HepG2 (cell line): ENCODE measurements around the gene POC1A. TPM values are rescaled to one million over a fixed set of nuclear protein-coding genes. Genes with fewer than 3 reads are reported as not detected.

ENCODE experiments used
- BHLHE40 ChIP-seq: IDR thresholded peaks from 2 replicates; pipeline ENCODE4 v1.6.1; 2011; ENCODE audit warnings: low read length, improper control_type of control experiment
- EP300 ChIP-seq, 3 experiments: sonication (generic) in 1 of 3; formaldehyde crosslinking in 1 of 3; IDR thresholded peaks; 2 replicates each; pipeline versions ENCODE4 v1.5.1 to v1.6.1; 2011 to 2020; ENCODE audit warnings: low read depth in 2 of 3, low read length in 2 of 3, borderline replicate concordance in 1 of 3, improper control_type of control experiment in 1 of 3, mild to moderate bottlenecking in 1 of 3, missing genetic modification reagents in 1 of 3, moderate library complexity in 1 of 3
- FOXC1 ChIP-seq: sonication (generic); formaldehyde crosslinking; IDR thresholded peaks from 2 replicates; pipeline ENCODE4 v1.8.0; 2022; ENCODE audit warnings: mild to moderate bottlenecking, missing genetic modification reagents, borderline replicate concordance
- HMG20B ChIP-seq: conservative IDR thresholded peaks from 2 replicates; pipeline ENCODE4 v1.6.1; 2016; ENCODE audit warnings: missing genetic modification reagents, missing compliant biosample characterization
- KAT8 ChIP-seq: IDR thresholded peaks from 2 replicates; pipeline ENCODE4 v1.6.1; 2016; ENCODE audit warnings: missing genetic modification reagents, missing compliant biosample characterization
- MYNN ChIP-seq: sonication (generic); formaldehyde crosslinking; IDR thresholded peaks from 2 replicates; pipeline ENCODE4 v1.4.0; 2020; ENCODE audit warnings: mild to moderate bottlenecking, low read depth, missing genetic modification reagents
- NBN ChIP-seq: fragments of 450-650 bp; conservative IDR thresholded peaks from 2 replicates; pipeline ENCODE4 v1.6.1; 2017
- NRL ChIP-seq: sonication (generic); formaldehyde crosslinking; IDR thresholded peaks from 2 replicates; pipeline ENCODE4 v1.5.0; 2020; ENCODE audit warnings: missing genetic modification reagents, mild to moderate bottlenecking, moderate library complexity, borderline replicate concordance
- PHF21A ChIP-seq: sonication (generic); formaldehyde crosslinking; IDR thresholded peaks from 2 replicates; pipeline ENCODE4 v1.5.0; 2020; ENCODE audit warnings: mild to moderate bottlenecking, missing genetic modification reagents
- PITX1 ChIP-seq: sonication (generic); formaldehyde crosslinking; IDR thresholded peaks from 2 replicates; pipeline ENCODE4 v1.5.1; 2020; ENCODE audit warnings: mild to moderate bottlenecking, missing genetic modification reagents
- RAD51 ChIP-seq: fragments of 450-650 bp; IDR thresholded peaks from 2 replicates; pipeline ENCODE4 v1.6.1; 2016; ENCODE audit warnings: borderline replicate concordance
- RBAK ChIP-seq: sonication (generic); formaldehyde crosslinking; IDR thresholded peaks from 2 replicates; pipeline ENCODE4 v1.5.1; 2020; ENCODE audit warnings: mild to moderate bottlenecking, missing genetic modification reagents
- SMYD3 ChIP-seq: sonication (generic); formaldehyde crosslinking; IDR thresholded peaks from 2 replicates; pipeline ENCODE4 v1.8.1; 2023; ENCODE audit warnings: mild to moderate bottlenecking, missing genetic modification reagents
- SNAPC2 ChIP-seq: sonication (generic); formaldehyde crosslinking; IDR thresholded peaks from 2 replicates; pipeline ENCODE4 v1.8.1; 2022; ENCODE audit warnings: mild to moderate bottlenecking, missing genetic modification reagents
- SOX13 ChIP-seq, 3 experiments: fragments of 450-650 bp in 1 of 3; sonication (generic) in 1 of 3; formaldehyde crosslinking in 1 of 3; IDR thresholded peaks in 2 of 3; conservative IDR thresholded peaks in 1 of 3; 2 replicates each; pipeline versions ENCODE4 v1.5.0 to v1.6.1; 2016 to 2020; ENCODE audit warnings: antibody characterized with exemption in 1 of 3, mild to moderate bottlenecking in 1 of 3, missing compliant biosample characterization in 1 of 3, missing genetic modification reagents in 1 of 3, moderate library complexity in 1 of 3
- SP4 ChIP-seq: sonication (generic); formaldehyde crosslinking; IDR thresholded peaks from 2 replicates; pipeline ENCODE4 v1.8.1; 2023; ENCODE audit warnings: mild to moderate bottlenecking, missing genetic modification reagents
- SP5 ChIP-seq: IDR thresholded peaks from 2 replicates; pipeline ENCODE4 v1.6.1; 2016; ENCODE audit warnings: low read depth, borderline replicate concordance
- TBL1XR1 ChIP-seq: fragments of 150-350 bp; IDR thresholded peaks from 2 replicates; pipeline ENCODE4 v1.6.1; 2014; ENCODE audit warnings: borderline replicate concordance, low read length; ENCODE audit not compliant: partially characterized antibody
- ZFP36L1 ChIP-seq: sonication (generic); formaldehyde crosslinking; IDR thresholded peaks from 2 replicates; pipeline ENCODE4 v1.8.0; 2022; ENCODE audit warnings: mild to moderate bottlenecking, missing genetic modification reagents, moderate library complexity
- ZNF282 ChIP-seq: fragments of 450-650 bp; IDR thresholded peaks from 2 replicates; pipeline ENCODE4 v1.6.1; 2018; ENCODE audit not compliant: partially characterized antibody
- ZNF337 ChIP-seq: sonication (generic); formaldehyde crosslinking; IDR thresholded peaks from 2 replicates; pipeline ENCODE4 v1.5.1; 2020; ENCODE audit warnings: missing genetic modification reagents, low read depth, mild to moderate bottlenecking, borderline replicate concordance
- ZNF572 ChIP-seq: sonication (generic); formaldehyde crosslinking; IDR thresholded peaks from 2 replicates; pipeline ENCODE4 v1.5.1; 2020; ENCODE audit warnings: mild to moderate bottlenecking, missing genetic modification reagents
- ZSCAN31 ChIP-seq: sonication (generic); formaldehyde crosslinking; IDR thresholded peaks from 2 replicates; pipeline ENCODE4 v1.5.0; 2020; ENCODE audit warnings: low read depth, mild to moderate bottlenecking, missing genetic modification reagents
- polyA plus RNA-seq, 8 experiments: library from polyadenylated mRNA; depleted of rRNA in 3 of 8; stranded (reverse) in 7 of 8; unstranded in 1 of 8; fragments of >200 nt; fragmentation: Illumina TruSeq in 4 of 8; extraction: Trizol in 4 of 8; gene quantifications; 2 replicates each; pipeline versions ENCODE4 v1.2.1 to v1.2.3, GENCODE V29; 2011 to 2016; ENCODE audit warnings: low read depth in 4 of 8, missing spikeins in 1 of 8, mixed read lengths in 1 of 8; ENCODE audit not compliant: insufficient read depth in 1 of 8
- total RNA-seq, 5 experiments: library from RNA; depleted of rRNA; stranded (reverse); fragments of >200 nt; fragmentation: Illumina TruSeq; extraction: Trizol; gene quantifications; 2 replicates each; pipeline ENCODE4 v1.2.3, GENCODE V29; 2016; ENCODE audit warnings: low read depth in 1 of 5
- TF ChIP-seq, protein P1 (sequence below): sonication (generic); formaldehyde crosslinking; IDR thresholded peaks from 2 replicates; pipeline ENCODE4 v1.8.0; 2022; ENCODE audit warnings: mild to moderate bottlenecking, missing genetic modification reagents, moderate library complexity
- TF ChIP-seq, protein P2 (sequence below), 2 experiments: fragments of 450-650 bp in 1 of 2; sonication (generic) in 1 of 2; formaldehyde crosslinking; IDR thresholded peaks; 2 replicates each; pipeline versions ENCODE4 v1.5.0 to v1.8.0; 2020 to 2022; ENCODE audit warnings: mild to moderate bottlenecking in 1 of 2, missing genetic modification reagents in 1 of 2
- TF ChIP-seq, protein P3 (sequence below): sonication (generic); formaldehyde crosslinking; conservative IDR thresholded peaks from 2 replicates; pipeline ENCODE4 v1.5.0; 2020; ENCODE audit warnings: missing genetic modification reagents

Gene POC1A
- total and polyA plus RNA-seq, 2 of the 13 experiments (the other 11 are each of a cell fraction or from before 2014, with no cell fraction given), result 14.6 to 20.0 TPM

DNA sequence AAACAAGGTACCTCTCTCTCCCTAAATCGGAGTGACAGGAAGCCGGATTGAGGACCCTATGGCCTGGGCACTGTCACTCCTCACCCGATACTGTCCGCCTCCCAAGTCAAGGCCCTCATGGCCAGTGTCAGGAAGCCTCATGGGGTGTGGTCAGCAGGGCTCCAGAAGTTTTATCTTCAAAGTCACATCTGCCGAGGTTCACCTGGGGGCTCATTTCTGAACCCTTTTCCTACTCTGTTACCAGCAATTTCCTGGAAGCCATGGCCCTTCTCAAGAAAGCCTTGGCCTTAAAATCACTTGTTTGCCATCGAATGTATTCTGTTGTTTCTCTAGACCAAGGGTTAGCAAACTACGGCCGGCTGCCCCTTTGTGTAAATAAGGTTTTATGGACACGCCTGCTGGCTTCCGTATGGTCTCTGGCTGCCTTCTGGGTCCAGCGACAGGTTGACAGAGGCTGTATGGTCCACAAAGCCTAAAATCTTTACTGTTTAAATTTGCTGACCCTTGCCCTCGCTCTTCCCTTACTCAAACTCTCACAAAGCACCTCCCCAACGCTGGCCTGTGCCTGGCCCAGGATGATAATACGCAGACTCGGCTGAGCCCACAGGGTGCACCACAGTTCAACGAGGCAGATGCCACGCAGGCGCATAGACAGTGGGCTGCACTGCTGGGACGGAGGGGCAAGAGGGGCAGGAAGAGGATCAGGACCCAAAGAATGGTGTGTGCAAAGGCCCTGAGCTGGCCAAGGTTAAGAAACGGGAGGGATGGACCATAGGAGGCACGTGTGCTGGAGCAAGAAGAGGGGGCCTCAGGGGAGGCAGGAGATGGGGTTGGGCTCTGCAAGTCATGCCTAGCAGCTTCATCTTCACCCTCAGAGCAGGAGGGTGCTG, 73.1 kb downstream of the POC1A start (continued):
- peak in 1 of 2 experiments; percentile 63; a peak in 3 of 4 replicates for TF ChIP-seq EP300 (IDR thresholded peaks at IDR 0.05; ENCODE audit: low read depth in 2 of 2, low read length in 2 of 2)
- no peak; the same call in 1 of the 2 replicates for TF ChIP-seq EP300 (CRISPR knock-in tag; IDR thresholded peaks at IDR 0.05; ENCODE audit: borderline replicate concordance)
- peak; percentile 19; the same call in 1 of the 2 replicates for TF ChIP-seq HMG20B (CRISPR knock-in tag)
- TF ChIP-seq ZNF572 (CRISPR knock-in tag), result peak; percentile 66; the same call in 1 of the 2 replicates
- peak; percentile 87 for TF ChIP-seq SP5 (CRISPR knock-in tag)
- no peak for TF ChIP-seq SP4 (CRISPR knock-in tag)
- TF ChIP-seq BHLHE40, result no peak
- TF ChIP-seq, protein P1, sequence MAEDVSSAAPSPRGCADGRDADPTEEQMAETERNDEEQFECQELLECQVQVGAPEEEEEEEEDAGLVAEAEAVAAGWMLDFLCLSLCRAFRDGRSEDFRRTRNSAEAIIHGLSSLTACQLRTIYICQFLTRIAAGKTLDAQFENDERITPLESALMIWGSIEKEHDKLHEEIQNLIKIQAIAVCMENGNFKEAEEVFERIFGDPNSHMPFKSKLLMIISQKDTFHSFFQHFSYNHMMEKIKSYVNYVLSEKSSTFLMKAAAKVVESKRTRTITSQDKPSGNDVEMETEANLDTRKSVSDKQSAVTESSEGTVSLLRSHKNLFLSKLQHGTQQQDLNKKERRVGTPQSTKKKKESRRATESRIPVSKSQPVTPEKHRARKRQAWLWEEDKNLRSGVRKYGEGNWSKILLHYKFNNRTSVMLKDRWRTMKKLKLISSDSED, result no peak
- no peak for TF ChIP-seq ZSCAN31 (CRISPR knock-in tag)
- no peak for TF ChIP-seq SOX13 (IDR thresholded peaks at IDR 0.05)
- TF ChIP-seq SOX13 (CRISPR knock-in tag; conservative IDR thresholded peaks at IDR 0.05 in 1 of 2, IDR thresholded peaks at IDR 0.05 in 1 of 2), result peak in 1 of 2 experiments; percentile 72; a peak in 1 of 4 replicates
- no peak for TF ChIP-seq MYNN (CRISPR knock-in tag)
- TF ChIP-seq, protein P2, sequence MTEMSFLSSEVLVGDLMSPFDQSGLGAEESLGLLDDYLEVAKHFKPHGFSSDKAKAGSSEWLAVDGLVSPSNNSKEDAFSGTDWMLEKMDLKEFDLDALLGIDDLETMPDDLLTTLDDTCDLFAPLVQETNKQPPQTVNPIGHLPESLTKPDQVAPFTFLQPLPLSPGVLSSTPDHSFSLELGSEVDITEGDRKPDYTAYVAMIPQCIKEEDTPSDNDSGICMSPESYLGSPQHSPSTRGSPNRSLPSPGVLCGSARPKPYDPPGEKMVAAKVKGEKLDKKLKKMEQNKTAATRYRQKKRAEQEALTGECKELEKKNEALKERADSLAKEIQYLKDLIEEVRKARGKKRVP (CRISPR knock-in tag; IDR thresholded peaks at IDR 0.05), result no peak
- TF ChIP-seq, protein P3, sequence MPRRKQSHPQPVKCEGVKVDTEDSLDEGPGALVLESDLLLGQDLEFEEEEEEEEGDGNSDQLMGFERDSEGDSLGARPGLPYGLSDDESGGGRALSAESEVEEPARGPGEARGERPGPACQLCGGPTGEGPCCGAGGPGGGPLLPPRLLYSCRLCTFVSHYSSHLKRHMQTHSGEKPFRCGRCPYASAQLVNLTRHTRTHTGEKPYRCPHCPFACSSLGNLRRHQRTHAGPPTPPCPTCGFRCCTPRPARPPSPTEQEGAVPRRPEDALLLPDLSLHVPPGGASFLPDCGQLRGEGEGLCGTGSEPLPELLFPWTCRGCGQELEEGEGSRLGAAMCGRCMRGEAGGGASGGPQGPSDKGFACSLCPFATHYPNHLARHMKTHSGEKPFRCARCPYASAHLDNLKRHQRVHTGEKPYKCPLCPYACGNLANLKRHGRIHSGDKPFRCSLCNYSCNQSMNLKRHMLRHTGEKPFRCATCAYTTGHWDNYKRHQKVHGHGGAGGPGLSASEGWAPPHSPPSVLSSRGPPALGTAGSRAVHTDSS (CRISPR knock-in tag), result no peak
- TF ChIP-seq PITX1 (CRISPR knock-in tag), result peak; percentile 92; the same call in 1 of the 2 replicates
- peak; percentile 48; the same call in 1 of the 2 replicates for TF ChIP-seq FOXC1 (CRISPR knock-in tag)
- peak; percentile 78; the same call in 1 of the 2 replicates for TF ChIP-seq SNAPC2 (CRISPR knock-in tag)
- no peak for TF ChIP-seq ZFP36L1 (CRISPR knock-in tag)
- no peak for TF ChIP-seq NBN
- TF ChIP-seq NRL (CRISPR knock-in tag), result no peak
- no peak for TF ChIP-seq SMYD3 (CRISPR knock-in tag)
- no peak for TF ChIP-seq RAD51
- TF ChIP-seq ZNF337 (CRISPR knock-in tag), result no peak
- TF ChIP-seq KAT8 (CRISPR knock-in tag), result peak; percentile 70; the same call in 1 of the 2 replicates
- TF ChIP-seq PHF21A (CRISPR knock-in tag), result peak; percentile 98
- TF ChIP-seq RBAK (CRISPR knock-in tag), result peak; percentile 69; the same call in 1 of the 2 replicates
- no peak for TF ChIP-seq ZNF282
- no peak for TF ChIP-seq TBL1XR1
